Stimulated activated CD4-positive, alpha-beta T cell treated with anti-CD3 and anti-CD28 coated beads, TNF-alpha, amount 100 ng/mL, for 1 hour (primary cell): ENCODE results near the gene KITLG.
"Not testable (repeated sequence)": the region's sequence is repeated elsewhere in the genome, so short reads cannot be mapped to it uniquely, and the experiment has no call there.

Experiments used
- DNase-seq, 3 donors: peaks; one replicate each; pipeline ENCODE4 v3.0.0-alpha.2; 2020; ENCODE audit warnings: low read depth in 3 of 3, low spot score in 1 of 3

The KITLG gene

DNA sequence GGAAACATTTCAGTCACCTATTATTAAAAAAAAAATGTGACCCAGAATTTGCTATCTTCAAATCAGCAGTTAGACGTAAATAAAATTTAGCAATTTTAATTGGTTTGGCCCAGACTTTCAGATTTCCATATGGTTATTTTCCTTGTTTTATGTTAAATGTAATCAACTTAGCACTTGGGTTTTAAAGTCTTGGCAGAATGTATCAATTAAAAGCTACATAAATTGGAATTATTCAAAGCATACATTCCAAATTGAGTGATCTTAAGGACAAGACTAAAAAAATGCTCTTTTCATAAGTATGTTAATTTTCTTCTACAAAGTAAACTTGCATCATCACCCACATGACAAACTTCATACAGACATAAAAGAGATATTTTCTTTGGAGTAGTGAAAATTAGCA is 3.4 kb downstream of the KITLG start:
- DNase-seq = no peak

DNA sequence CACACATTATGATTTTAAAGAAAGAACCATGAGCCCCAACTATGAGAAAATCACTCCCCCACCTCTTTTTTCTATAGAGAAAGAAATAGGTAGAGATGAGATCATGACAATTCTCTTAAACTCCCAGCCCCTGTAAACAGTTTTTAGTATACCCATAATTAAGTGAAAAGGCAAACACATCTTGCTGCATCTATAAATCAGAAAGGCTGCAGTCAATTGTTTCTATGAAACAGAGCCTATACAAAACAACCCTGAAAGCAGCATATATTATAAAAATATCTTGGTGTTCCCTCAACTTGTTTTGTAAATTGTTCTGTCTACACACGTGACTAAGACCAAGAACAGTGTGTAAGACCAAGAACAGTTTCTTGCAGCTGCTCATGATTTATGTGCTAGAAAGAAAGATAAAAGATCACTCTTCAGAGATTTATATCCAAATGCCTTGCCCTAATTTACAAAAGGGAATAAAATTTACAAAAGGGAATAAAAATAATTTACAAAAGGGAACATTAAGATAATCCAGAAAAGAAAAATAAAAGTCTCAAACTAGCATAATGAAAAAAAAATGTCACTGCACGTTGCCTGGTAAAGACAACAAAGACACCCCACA is 4.8 kb downstream of the KITLG start:
- DNase-seq = no peak

DNA sequence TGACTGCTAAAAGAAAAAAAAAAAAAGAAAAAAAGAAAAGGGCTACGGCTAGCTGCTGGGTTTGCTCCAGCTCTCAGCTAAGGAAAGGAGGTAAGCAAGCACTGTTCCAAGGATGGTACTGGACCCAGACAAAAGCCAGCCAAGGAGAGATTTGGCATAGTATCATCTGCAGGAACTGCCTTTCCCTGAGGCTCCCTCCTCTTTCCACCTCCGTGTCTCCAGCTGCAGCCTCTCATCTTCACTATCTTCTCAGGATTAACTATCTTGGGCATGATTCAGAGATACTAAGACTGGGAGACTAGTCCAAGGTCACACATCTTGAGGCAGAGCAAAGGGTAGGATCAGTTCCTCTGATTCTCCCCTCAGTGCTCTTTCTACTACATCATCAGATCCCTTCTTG is 6.0 kb downstream of the KITLG start:
- DNase-seq = no peak

DNA sequence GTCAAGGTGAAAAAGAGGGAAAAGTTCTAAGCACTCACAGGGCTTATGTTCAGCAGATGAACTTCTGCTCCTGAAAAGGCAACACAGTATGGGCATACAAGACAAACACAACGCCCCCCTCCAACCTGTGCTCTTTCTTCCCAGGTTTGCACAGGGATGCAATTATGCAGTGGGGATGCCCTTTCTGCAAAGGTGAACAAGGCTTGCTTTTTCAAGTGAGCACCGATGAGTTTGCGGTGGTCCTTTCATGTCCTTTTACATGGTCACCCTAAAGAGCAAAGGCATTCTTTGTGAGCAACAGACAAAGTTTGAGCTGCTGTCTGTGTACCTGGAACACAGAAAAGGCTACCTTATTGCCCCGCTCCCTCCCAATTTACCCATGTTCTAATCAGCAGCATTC is 6.7 kb downstream of the KITLG start:
- no peak for DNase-seq

DNA sequence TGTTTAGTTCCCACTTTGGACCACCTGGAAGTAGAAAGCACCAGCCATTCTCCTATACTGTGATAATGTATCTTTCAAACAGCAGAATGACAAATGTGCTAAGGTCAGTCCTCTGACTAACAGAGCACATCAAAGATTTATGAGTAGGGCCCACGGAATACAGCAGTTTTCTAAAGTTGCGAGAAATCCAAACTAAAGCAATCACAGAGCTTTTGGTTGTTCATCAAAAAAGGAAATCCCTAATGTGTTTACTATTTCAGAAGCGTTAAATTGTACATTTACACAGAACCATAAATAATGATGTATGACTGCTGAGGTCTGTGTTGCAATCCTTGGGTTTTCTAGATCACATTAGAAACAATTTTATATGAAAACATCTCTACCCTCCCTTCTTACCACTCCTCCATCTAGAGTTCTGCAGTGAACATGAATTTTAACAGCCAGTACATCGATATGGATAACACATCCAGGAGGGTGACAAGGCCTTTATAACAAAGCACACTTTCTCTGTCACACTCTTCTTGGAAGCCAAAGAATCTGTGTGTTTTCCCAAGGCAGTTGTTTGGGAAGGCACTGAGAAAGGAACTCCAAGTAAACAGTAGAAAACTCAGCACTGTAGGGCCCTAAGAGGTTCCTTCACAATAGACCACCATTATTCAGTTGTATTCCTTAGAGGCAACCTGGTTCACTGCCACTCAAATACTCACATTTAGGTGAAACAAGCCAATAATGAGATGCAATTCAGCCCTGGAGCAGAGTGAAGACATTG is 7.3 kb downstream of the KITLG start:
- DNase-seq = no peak

DNA sequence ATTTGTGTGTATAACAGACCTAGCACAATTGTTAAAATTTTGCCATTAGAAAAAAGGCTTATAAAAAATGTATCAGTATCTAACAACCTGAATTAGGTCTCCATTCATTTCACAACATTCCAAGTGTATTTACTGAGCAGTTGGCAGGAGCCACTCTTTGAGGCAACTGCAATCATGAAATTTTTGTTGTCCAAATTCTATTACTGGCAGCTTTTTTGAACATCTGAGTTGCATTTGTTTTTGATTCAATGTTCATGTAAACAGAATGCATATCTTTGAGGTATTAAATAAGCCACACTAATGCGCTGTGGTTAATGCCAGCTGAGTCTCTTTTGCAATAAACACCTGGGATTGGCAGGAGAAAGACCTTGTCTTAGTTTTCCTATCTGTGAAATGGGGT is 8.7 kb downstream of the KITLG start:
- no peak for DNase-seq

DNA sequence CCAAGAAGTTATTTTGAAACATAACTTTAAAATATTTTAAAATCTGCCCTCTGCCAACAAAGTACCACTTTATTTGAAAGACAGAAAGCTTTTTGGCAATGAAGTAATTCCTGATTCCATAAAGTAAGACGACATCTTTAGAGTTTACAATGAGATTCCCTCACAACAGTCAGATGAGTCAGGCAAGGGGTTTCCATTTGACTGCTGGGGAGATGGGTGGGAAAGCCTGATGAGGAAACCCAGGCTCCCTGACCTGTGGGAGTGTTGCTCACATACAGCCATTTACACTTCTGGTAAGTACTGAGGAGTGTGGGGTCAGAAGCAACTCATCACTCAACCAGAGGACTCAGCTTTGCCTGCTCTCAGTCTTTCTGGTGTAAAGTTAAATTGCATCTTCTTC is 10.2 kb downstream of the KITLG start:
- DNase-seq = no peak

DNA sequence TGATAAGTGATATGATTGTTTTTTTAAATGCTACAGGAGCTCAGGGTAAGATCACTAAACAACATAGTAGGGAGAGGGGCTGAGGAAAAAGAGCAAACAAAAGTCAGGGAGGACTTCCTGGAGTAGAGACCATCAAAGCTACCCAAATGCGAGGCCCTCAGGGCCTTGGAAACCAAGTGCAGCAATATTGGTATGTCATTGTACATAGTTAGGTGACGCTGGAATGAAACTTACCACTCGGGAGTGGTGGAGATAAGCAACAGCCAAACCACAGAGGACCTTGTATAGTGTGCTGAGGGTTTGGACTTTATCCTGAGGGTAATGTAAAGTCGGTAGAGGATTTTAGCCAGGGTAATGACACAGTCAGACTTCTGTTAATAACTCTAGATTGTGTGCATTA is 13.8 kb downstream of the KITLG start:
- no peak for DNase-seq

DNA sequence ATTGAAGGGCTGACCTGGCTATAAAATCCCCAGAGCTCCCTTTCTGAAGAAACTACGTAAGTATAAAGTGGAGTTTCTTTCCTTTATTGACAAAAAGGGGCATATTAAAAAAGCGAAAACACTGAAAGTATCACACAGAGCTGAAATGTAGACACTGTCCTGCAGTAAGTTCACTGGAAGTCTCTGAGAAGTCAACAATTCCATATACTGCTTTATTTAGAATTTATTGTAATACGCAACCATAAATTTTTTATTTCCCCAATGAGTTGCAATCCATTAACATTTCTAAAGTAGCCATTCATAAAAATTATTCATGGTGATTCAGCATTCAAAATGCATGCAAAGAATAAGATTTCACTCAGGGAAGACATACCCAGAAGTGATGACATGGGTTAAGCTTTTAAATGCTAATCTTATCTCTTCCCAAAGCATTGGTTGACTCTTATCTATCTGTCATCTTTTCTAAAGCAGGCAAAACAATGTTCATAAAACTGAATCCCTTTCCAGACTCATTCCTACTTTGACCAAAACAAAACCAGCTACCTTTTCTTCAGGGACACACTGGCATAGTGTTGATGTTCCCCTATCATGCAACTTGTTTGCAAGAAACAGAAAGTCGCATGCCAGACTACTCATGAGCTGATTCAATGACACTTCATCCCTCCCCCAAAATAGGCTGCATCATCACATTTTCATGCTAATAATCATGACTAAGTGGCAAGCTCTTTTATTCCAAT is 17.3 kb downstream of the KITLG start:
- no peak for DNase-seq

DNA sequence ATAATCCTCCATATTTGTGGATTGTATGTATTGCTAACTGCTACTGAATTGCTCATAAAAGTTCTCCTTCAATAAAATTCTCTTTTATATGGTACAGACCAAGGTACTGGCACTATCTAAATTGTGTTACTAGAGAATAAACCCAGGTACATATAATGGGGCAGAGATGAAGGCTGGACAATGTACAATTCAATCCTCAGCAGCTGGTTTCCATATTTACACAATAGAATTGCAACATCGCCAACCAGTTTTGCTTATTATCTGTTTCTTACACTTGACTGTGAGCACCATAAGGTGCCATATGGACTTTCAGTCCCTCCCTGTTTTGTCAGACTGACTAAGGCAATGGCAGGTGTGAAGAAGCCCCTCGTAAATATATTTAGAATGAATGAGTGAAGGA is 18.1 kb downstream of the KITLG start:
- DNase-seq = no peak

DNA sequence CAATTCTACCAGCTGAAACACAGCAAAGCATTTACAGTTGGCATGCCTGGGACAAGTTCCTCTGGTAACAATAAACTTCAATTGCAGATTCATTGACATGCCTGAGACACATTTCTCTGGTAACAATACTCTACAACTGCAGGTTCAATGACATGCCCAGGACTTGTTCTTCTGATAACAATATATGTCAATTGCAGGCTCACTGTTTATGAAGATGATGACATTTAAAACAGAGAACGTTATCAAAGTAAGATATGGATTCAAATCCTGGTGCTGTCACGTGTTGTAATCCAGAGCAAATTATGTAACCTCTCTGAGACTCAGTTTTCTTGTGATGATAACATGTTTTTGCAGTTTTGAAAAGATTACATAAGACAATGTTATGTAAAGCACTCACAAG is 20.5 kb downstream of the KITLG start:
- no peak for DNase-seq

DNA sequence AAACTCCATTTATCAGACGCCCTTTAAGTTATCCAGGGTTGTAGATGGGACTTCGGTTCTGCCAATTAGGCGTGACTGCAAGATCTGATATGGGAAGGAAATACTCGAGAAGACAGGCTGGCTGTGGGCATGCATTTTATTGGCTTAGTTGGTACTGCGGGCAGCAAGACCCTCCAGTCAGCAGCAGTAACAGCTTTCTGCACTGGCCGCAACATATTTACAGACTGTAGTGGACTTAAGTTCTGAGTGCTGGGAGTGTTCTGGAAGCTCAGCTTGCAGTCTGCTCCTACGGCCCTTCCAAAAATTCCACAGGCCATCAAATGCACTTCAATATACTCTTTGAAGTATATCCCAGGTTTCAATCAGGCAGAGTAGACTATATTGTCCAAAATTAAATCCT is 21.1 kb downstream of the KITLG start:
- no peak for DNase-seq

DNA sequence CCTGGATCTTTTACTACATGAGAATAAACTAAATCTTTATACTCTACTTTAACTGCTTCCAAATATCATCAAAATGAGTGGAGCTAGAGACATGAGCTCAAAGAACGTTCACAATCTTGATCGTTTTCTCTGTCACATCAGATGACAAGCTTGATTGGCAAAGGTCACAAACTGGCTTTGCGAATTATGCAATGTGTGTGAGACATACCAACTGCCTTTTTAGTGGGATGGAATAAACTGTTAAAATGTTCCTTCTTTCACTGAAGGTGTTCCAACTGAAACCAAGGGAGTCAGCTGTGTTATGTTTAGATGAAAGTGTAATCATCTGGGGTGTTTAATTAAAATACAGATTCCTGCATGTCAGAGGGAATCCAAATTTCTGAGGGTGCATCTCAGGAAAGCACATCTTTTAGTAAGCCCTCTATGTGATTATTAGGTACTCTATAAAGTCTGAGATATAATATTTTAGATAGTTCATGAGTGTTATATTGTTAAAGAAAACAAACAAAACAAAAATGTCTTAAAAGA is 21.9 kb downstream of the KITLG start:
- DNase-seq = no peak

DNA sequence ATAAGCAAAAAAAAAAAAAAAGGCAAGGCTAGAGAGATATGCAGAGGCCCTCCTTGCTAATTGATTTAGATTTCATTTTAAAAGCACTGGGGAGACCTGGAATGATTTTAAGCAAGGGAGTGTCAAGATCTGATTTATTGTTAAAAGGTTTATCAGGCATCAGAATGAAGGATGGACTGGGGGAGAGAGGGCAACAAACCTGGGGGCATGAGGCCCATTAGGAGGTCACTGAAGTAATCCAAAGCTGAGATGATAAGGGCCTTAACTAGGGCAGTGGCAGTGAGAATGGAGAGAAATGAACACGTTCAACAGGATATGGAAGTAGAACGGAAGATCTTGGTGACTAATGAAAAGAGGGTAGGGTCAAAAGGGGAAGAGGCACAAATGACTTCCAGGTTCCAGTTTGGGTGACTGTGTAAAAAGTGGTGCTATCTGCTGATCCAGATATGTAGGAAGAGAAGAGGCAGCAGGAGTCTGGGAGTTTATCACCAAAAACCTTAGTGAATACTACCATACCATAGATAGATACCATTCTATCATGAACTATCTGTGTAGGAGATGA is 24.0 kb downstream of the KITLG start:
- DNase-seq = no peak

DNA sequence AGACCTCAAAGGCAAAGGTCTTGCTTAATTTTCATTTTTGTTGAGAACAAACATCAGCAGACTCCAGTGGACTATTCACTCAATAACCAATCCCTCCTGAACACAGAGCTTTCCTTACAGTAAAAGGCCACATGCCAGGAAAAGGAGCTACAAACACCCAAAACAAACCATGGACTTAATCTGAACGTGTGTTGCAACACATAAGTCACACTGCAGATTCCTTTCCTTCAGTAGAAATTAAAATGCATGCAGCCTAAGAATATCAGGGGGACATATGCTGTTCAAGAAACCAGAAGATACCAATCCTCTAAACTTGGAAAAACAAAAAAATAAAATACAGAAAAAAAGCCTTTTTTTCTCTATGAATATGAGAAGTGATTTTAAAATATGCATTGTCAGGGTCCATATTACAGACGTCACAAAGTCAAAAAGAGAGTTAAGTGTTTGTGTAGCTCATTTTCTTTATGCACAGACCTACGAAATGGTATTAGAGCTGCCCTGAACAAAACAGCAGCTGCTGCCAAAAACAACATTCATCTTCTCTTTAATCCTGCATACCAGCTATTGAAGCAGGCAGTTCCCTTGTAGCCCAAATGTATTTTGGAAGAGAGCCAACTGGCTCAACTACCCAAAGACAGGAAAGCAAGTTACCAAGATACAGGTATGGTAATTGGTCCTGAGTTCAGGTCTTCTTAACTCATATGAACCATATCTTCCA is 26.2 kb downstream of the KITLG start:
- DNase-seq = no peak

DNA sequence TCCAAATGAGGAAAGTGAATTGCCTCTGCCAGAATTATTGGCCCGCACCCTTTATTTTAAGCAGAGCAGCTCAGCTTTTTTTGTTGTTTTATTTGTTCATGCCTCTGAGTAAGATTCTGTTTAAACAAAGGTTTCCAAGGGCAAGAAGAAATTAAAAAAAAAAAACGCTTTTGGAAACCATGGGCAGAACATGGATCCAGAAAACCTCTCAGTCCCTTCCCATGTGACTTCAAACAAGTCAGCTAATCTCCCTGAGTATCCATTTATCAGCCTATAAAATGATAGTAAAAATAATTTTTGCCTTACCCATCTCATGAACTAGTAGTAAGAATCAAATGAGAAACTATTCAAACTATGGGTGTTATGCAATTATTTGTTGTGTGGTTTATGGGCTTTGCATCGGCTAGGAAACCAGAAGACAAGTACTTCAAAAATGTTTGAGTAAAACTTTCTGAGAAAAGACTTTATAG is 27.6 kb downstream of the KITLG start:
- no peak for DNase-seq

DNA sequence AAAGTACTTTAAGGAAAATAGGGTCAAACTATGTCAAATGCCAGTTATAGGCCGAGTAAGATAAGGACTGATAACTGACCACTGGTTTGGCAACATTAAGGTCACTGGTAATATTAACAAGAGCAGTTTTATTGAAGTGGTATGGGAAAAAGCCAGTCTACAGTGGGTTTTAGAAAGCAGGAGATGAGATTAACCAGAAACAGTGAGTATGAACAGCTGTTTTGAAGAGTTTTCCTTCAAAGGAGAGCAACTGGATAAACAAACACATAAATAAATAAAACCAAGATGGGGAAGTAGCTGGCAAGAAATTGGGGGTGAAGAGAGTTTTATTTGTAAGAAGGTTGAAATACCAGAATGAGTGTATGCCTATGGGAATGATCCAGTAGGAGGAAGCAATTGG is 30.3 kb downstream of the KITLG start:
- DNase-seq = no peak

DNA sequence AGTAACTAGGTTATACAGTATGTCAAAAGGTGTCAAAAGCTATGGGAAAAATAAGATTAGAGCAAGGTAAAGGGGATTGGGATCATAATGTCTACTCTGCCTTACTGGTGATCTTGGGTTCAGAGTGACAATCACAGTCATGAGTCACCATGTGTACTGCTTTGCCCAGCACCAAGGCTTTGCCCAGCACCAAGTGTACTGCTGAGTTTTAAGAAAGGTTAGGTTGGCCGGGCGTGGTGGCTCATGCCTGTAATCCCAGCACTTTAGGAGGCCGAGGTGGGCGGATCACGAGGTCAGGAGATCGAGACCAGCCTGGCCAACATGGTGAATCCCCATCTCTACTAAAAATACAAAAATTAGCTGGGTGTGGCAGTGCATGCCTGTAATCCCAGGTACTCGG is 32.3 kb downstream of the KITLG start:
- not testable (repeated sequence) for DNase-seq

DNA sequence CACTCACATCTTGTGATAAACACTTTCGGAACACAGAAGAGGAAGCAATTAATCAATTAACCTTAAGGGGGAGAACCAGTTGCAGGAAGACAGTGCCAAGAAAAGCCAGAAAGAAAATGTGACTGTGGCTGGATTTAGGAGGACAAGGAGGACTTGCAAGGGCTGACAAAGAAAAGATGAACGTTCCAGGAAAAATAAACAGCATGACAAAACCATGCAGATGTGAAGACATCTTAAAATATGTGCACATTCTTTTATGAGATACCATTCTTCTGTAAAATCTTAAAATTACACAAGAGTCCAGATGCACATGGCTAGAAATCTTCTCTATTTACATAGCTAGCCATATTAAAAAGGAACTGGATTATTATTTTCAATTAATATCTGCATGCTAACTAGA is 33.4 kb downstream of the KITLG start:
- DNase-seq = no peak

DNA sequence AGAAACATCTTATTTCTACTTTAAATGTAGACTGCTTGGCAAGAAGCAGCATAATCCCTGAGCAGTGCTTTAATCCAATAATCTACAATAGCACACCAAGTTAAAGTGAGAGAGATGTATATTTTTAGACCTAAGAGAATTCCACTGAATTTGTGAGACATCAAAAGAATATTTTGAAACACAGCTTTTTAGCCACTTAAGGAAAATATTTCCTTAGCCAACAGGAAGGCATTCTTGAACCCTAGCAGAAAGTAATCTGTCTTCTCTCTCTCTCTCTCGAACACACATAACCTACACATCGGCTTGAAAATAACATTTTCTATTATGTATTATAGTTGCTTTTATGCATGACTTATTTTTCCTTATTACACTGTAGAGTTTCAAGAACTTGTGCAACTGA is 34.0 kb downstream of the KITLG start:
- no peak for DNase-seq
